HG03175 (cell line): ENCODE measurements around the gene TNFAIP8L2.

ENCODE experiments used
- ATAC-seq: cut with Tn5 transposase; IDR thresholded peaks from one replicate; pipeline ENCODE4 v1.9.1; 2021; ENCODE audit warnings: mild to moderate bottlenecking, moderate library complexity; ENCODE audit not compliant: unreplicated experiment

The TNFAIP8L2 gene

GRCh38 chr1:151145304-151146071 is 11.0 kb upstream of the TNFAIP8L2 start:
- ATAC-seq: no peak

GRCh38 chr1:151146072-151146411 is 10.4 kb upstream of the TNFAIP8L2 start:
- ATAC-seq: peak; percentile 7

- ATAC-seq: peak; percentile 93
These were observed 9.9 kb upstream of the TNFAIP8L2 start, which contains the start of gene SEMA6C for GRCh38 chr1:151146412-151147131. Gene SEMA6C (minus strand): TSS chr1:151146631. CDS start chr1:151142621, 4,010 bp downstream.

- ATAC-seq: no peak
These were observed 9.3 kb upstream of the TNFAIP8L2 start for GRCh38 chr1:151147132-151147503.

- no peak for ATAC-seq
These were observed 8.8 kb upstream of the TNFAIP8L2 start for GRCh38 chr1:151147665-151148064.

- ATAC-seq: no peak
These were observed 650 bp downstream of the TNFAIP8L2 start for GRCh38 chr1:151157067-151157531.

DNA sequence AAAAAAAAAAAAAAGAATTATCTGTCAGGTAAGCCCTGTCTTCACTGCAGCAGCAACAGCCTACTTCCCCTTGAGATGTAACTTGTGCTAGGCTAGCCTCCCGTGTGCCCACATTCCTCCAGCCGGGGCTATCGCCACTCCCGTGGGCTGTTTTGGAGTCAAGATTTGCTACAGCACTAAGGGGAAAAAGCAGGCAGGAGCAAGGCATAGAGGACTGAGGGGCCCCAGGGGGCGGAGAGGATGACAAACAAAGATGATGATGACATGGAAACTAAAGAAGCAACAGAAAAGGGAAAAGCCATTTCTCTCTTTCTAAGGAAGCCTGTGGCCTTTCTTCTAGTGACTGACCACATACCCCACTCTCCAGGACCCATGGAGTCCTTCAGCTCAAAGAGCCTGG is 1.9 kb downstream of the TNFAIP8L2 start:
- ATAC-seq: no peak

GRCh38 chr1:151158751-151159251 is 2.4 kb downstream of the TNFAIP8L2 start:
- no peak for ATAC-seq

- ATAC-seq: no peak
These were observed 2.9 kb downstream of the TNFAIP8L2 start for GRCh38 chr1:151159373-151159772.

DNA sequence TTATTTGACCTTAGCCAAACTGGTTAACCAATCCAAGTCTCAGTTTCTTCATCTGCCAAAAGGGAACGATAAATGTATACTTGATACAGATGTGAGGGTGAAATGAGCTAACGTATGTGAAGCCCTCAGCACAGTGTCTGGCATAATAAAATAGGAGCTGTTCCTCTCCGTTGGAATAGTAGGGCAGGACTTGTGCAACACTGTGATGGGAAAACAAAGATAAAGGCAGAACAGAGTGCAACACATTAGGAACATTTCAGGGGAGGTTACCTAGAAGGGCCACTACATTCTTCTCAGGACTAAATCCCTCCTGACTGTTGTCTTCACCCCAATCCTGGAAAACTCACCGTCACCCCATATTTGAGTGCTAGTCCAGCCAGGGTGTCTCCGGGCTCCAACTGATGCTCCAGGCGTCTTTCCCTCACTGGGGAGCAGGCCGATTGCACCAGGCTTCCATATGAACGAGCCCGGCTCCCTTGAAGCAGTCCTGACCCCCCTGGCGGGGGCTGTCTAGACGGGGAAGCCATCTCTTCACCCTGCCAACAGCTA is 8.4 kb downstream of the TNFAIP8L2 start:
- no peak for ATAC-seq

DNA sequence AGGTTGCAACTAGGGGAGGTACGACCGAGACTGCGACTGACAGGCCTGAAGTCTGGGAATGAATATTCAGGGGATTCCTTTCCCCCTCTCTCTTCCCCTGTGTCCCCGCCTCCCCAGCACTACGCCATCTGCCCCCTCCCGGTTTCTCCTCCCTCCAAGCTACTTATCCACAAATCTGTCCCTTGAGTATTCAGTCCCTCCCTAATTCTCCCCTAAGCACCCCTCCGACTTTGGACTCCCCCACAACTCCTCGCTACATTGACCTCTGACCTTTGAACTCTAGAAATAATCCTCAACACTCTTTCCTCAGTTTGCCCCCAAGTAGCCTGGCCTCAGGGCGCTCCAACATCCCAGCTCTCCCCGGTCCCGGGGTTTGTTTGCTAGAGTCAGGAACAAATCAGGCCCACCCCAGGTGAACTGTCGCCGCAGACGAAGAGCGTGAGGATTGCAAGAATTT is 8.9 kb downstream of the TNFAIP8L2 start:
- peak; percentile 16 for ATAC-seq

GRCh38 chr1:151165738-151166504 is 9.5 kb downstream of the TNFAIP8L2 start, which contains the start of the genes LYSMD1 and SCNM1:
Gene LYSMD1 (minus strand): TSS chr1:151165902. CDS start chr1:151165258, 644 bp downstream.
Gene SCNM1 (plus strand): TSS chr1:151166144. CDS start chr1:151166153, 9 bp downstream.
- ATAC-seq: peak; percentile 92

DNA sequence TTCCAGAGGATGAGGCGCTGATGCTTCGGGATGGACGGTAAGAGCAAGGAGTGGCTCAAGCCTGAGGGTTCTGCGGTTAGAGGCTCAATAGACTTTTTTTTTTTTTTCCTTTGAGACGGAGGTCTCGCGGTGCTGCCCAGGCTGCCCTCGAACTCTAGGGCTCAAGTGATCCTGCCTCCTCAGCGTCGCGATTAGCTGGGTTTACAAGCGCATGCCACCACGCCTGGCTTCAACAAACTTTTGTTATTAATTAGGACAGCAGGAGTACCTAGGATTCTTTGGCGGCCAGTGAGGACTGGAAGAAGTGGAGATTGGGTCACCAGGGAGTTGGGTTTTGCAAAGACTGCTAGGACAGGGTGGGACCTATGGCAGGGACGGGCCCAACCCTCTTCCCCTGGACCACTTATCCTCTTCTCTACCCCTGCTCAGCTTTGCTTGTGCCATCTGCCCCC is 10.1 kb downstream of the TNFAIP8L2 start:
- no peak for ATAC-seq

DNA sequence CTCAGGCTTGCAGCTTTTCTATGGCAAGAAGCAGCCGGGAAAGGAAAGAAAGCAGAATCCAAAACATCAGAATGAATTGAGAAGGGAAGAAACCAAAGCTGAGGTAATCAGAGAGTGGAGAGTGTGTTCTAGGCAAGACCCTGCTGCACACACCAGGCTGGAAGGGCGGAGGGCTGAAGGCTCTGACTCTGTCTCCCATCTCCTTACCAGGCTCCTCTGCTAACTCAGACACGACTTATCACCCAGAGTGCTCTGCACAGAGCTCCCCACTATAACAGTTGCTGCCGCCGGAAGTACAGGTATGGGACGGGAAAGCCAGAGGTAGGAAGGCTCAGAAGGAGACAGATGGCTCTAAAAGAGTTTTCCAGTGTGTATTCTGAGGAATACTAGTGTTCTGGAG is 10.7 kb downstream of the TNFAIP8L2 start:
- no peak for ATAC-seq

DNA sequence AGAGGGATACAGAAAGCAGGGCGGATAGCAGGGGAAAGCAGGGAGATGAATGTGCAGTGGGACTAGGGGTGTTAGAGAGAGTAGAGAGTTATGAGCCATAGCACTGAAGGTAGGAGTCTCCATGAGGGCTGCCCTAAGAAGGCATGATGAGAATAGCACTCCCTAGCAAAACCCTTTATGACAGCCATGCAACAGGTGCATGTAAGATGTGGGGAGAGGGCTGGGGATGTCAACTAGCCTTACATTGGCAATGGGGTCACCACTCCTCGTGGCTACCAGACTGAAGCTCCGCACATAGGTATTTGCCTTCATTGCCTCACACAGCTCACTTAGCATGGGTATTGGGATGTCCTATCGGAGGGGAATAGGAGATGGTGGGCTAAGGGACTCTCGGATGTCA is 14.7 kb downstream of the TNFAIP8L2 start:
- no peak for ATAC-seq

- ATAC-seq: no peak
These were observed 18.7 kb downstream of the TNFAIP8L2 start for GRCh38 chr1:151175041-151175741.

DNA sequence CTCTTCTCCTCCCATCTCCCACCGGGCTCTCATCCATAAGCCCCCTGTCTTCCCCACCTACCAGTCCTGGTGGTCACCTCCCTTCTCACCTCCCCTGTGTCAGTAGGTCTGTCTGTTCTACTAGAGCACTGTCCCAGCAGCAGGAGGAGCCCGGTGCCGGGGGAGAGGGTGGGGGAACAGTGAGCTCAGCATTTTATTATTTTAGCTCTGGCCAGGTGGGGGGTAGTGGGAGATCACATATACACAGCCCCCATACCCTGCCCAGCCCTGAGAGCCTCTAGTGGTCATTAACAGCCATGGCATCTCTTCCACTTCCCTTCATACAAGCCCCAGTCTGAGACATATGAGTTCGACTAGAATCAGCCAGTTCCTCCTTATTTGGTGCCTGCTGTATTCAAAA is 19.4 kb downstream of the TNFAIP8L2 start, which contains the start of gene TMOD4:
Gene TMOD4 (minus strand): TSS at position 119 of the 400 bp plus-strand sequence. CDS start 1,106 bp downstream, outside the sequence.
- ATAC-seq: no peak

DNA sequence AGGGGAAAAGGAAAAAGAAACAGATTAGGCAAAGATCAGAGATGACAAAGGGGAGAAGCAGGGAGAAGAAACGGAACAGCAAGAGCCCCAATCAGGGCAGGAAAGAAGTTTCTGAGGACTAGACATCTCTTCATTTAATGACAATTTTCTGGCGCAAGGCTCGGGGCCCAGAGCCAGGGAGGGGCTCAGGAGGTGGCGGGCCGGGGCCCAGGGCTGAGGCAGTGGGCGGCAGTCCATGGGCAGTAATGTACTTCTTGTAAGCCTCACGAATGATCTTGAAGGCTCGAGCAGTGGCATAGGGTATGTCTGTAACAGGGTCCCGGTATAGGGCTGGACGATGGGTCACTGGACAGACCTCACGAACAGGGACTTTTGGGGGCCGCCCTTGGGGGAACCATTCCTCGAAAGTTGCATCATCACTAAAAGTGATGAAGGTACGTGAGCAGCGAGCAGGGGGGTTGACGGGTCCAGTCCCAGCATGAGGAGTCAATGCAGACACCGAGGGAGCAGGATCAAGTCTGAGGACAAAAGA is 20.1 kb downstream of the TNFAIP8L2 start:
- no peak for ATAC-seq

DNA sequence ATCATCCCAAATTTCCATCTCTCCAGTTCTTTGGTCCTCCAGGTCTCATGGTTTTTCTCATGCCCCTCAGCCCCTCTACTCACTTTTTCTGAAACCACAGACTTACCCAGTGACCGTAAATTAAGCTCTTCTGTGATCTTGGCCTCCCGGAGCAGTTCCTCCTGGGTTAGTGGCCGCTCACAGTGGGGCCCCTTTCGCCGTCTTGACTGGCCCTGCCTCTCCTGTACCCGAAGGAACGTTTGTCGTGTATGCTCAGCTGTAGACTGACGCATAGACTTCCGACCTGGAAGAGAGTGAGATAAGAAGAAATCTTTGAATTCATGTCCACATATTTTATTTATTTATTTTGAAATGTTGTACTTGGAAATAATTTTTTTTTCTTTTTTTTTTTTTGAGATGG is 27.8 kb downstream of the TNFAIP8L2 start:
- ATAC-seq: no peak

DNA sequence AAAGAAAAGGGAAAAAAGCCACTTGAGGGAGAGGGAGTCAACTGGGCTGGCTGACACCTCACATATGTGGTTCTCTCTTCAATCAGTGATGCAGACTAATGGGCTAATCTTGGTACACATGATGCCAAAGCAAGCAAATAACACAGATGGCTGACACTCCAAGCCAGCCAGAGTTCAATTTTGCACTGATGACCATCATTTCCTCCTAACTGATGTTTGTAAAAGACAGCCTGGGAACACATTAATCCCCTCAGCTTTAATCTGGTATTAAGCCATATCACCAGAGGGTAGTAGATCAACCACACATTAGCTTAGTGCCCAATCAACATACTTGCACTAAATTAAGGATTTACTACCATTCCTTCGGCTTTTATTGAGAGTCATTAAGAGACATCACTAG is 30.8 kb downstream of the TNFAIP8L2 start:
- no peak for ATAC-seq
